ENCODE results near the gene SPON1. TPM values are rescaled to one million over a fixed set of nuclear protein-coding genes. Genes with fewer than 3 reads are reported as not detected.

The SPON1 gene
- total RNA-seq, 2 experiments from 2014 or later: 0.96 to 1.4 TPM

GRCh38 chr11:14054116-14055107 lies 91.9 kb downstream of the SPON1 start:
- H3K4me3 Mint-ChIP-seq: no peak overlapping the region
- H3K27ac Mint-ChIP-seq: no peak overlapping the region
- no peaks in the 10 kb centered on the region for H3K9me3 Mint-ChIP-seq
- H3K27me3 Mint-ChIP-seq: no peaks in the 10 kb centered on the region
- CTCF ChIA-PET: interaction anchor here (0.9 to 1.3 kb wide), 4 partner anchors 24 to 94 kb away, joined by 3 to 4 read pairs (median 3); no protein-coding TSS in a partner anchor
- H3K36me3 Mint-ChIP-seq (ENCODE audit: low read depth): no peaks in the 10 kb centered on the region
- H3K4me1 Mint-ChIP-seq (ENCODE audit: low read depth): peaks cover 22% of the 10 kb centered on the region
- peak; percentile 39 for DNase-seq
- intact Hi-C loops (cut with micrococcal nuclease): no loop called here
- TF ChIP-seq CTCF (IDR thresholded peaks at IDR 0.05): no peak
- POLR2A ChIA-PET: no interaction called here
- peak; percentile 70 for ATAC-seq

DNA sequence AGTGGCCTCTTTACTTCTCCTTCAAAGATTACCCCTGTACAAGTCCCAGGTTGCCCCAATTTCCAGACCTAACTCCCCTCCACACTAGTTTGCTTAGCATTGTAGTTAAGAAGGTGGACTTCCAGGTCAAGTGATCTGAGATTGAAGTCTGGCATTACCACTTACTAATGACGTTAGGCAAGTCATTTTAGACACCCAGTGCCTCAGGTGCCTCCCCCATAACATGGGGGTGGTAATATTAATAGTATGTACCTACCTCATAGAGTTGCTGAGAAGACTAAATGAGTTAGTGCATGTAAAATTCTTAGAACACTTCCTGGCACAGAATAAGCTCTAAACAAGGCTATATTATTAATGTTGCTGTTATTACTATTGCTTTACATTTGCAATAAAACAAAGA lies 93.4 kb downstream of the SPON1 start:
- DNase-seq: no peak

DNA sequence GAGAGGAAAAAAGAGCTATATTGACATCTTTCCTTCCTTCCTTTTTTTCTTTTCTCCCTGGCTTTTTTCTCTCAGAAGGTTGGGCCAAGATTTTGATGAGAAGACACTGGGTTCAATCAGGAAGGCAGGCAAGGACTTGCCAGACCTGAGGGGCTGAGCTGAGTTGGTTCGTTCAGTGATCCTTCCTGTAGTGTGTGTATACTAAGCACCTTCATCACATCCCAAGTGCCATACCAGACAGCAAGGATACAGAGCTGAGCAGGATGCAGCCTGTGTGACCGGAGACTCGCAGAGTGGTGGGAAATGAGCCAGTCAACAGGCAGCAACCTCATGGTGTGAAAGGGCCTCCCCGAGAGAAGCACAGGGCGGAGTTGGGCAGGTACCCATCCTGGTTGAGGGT lies 95.5 kb downstream of the SPON1 start:
- ATAC-seq: no peak
- intact Hi-C loops (cut with micrococcal nuclease): no loop called here
- Mint-ChIP-seq H3K27ac (no peak overlapping the region), H3K4me1 (ENCODE audit: low read depth) (peaks cover 14% of the 10 kb centered on the region), H3K9me3 (no peaks in the 10 kb centered on the region), H3K36me3 (ENCODE audit: low read depth) (no peaks in the 10 kb centered on the region), H3K27me3 (no peaks in the 10 kb centered on the region), H3K4me3 (no peak overlapping the region)
- ChIA-PET CTCF (interaction anchor here (0.8 to 1.8 kb wide), 2 partner anchors 90 to 95 kb away, joined by 3 to 4 read pairs; no protein-coding TSS in a partner anchor), POLR2A (no interaction called here)
- no peak for TF ChIP-seq CTCF (IDR thresholded peaks at IDR 0.05)
- DNase-seq: no peak

More for the DNA sequence above, 93.4 kb downstream of the SPON1 start:
- intact Hi-C loops (cut with micrococcal nuclease): no loop called here
- Mint-ChIP-seq H3K27ac (no peak overlapping the region), H3K9me3 (no peaks in the 10 kb centered on the region), H3K27me3 (no peaks in the 10 kb centered on the region), H3K4me3 (no peak overlapping the region), H3K4me1 (ENCODE audit: low read depth) (peaks cover 22% of the 10 kb centered on the region), H3K36me3 (ENCODE audit: low read depth) (no peaks in the 10 kb centered on the region)
- ChIA-PET POLR2A (no interaction called here), CTCF (no interaction called here)
- no peak for TF ChIP-seq CTCF (IDR thresholded peaks at IDR 0.05)
- no peak for ATAC-seq

DNA sequence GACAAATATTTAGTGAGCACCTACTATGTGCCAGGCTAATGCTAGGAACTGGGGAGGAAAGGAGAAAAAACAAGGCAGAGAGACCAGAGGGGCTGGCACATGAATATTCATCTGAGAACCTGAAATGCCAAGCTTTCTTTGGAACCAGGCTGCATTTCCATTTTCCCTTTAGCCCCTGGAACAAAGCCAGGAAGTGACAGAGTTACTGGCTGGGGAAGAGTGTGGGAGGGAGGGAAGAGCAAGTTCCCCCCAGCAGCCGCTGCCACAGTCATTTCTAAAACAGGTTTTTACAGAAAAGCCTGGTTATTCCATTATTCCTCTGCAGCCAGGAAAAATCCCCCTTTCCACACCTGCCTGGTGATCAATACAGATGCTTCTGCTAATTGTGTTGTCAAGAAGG lies 97.0 kb downstream of the SPON1 start:
- H3K27me3 Mint-ChIP-seq: no peaks in the 10 kb centered on the region
- no peak for ATAC-seq
- POLR2A ChIA-PET: no interaction called here

More for the DNA sequence above, 97.0 kb downstream of the SPON1 start:
- intact Hi-C loops (cut with micrococcal nuclease): no loop called here
- CTCF ChIA-PET: interaction anchor here (1.8 kb wide), 1 partner anchor 96 kb away, joined by 4 read pairs; no protein-coding TSS in a partner anchor
- no peak for TF ChIP-seq CTCF (IDR thresholded peaks at IDR 0.05)
- H3K4me1 Mint-ChIP-seq (ENCODE audit: low read depth): peaks cover 10% of the 10 kb centered on the region
- DNase-seq: no peak
- H3K36me3 Mint-ChIP-seq (ENCODE audit: low read depth): no peaks in the 10 kb centered on the region
- no peak overlapping the region for H3K27ac Mint-ChIP-seq
- no peaks in the 10 kb centered on the region for H3K9me3 Mint-ChIP-seq
- H3K4me3 Mint-ChIP-seq: no peak overlapping the region

All from activated CD8-positive, alpha-beta T cell treated with anti-CD3 and anti-CD28 coated beads for 36 hours (primary cell).